Measurements from ENCODE around the gene SOHLH1.

Gene SOHLH1

DNA sequence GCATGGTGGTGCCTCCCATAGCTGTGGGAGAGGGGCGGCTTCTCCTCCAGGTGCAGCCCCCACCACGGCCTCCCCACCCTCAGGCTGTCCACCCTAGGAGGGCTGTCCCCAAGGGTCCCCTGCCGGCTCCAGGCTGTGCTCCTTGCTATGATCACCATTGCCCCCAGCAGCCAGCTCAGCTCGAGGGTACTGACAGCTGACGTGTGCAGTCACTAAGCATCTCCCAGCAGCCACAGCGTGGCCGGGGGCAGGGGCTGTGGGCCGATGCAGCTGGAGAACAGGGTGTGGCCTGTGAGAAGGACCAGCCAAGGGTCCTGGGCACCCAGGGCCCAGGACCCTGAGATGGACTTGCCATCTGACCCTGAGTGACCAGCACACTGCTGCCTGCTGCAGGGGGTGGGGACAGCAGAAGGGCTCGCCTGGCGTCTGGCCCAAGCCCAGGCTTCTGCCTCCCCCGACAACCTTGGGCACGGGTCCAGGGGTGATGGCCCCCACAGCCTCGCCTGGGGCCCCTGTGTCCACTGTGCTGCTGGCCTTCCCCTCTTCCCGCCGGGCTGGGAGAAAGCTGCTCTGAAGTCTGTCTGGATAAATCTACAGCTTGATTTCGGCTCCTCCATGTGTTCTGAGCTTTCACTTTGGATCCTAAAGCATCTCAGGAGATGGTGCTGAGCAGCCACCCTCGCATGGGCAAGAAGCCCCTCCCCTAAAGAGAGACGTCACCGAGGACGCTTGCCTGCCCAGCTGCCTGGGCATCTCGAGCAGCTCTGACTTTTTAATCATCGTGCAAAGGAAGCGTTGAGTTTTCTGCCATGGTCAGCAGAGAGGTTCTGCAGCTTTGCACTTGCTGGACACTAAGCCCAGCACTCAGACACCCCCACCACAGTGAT is 8.2 kb upstream of the SOHLH1 start:
- TF ChIP-seq ZFX (IDR thresholded peaks at IDR 0.05; ENCODE audit: borderline replicate concordance), result no peak
- TF ChIP-seq, protein P1, sequence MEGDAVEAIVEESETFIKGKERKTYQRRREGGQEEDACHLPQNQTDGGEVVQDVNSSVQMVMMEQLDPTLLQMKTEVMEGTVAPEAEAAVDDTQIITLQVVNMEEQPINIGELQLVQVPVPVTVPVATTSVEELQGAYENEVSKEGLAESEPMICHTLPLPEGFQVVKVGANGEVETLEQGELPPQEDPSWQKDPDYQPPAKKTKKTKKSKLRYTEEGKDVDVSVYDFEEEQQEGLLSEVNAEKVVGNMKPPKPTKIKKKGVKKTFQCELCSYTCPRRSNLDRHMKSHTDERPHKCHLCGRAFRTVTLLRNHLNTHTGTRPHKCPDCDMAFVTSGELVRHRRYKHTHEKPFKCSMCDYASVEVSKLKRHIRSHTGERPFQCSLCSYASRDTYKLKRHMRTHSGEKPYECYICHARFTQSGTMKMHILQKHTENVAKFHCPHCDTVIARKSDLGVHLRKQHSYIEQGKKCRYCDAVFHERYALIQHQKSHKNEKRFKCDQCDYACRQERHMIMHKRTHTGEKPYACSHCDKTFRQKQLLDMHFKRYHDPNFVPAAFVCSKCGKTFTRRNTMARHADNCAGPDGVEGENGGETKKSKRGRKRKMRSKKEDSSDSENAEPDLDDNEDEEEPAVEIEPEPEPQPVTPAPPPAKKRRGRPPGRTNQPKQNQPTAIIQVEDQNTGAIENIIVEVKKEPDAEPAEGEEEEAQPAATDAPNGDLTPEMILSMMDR (IDR thresholded peaks at IDR 0.05), result no peak
- H3K27ac ChIP-seq, result no peak overlapping the region

DNA sequence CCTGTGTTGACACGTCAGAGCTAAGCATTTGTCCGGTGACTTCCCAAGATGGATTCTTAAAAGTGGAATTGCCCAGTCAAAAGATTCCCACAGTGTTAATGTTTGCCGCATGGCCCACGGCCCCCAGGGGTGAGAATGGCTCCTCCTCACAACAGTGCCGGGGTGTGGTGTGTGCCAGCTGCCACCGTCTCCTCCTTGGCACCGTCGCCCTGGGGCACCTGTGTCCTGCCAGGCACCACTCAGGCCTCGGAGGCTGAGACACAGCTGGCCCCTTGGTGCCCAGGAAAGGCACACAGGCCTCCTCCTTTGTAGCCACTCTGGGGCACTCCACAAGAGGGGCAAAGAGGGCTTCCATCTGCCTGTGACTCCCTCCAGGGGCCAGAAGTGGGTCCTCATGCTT is 7.0 kb upstream of the SOHLH1 start:
- TF ChIP-seq, protein P1 (IDR thresholded peaks at IDR 0.05), result no peak
- no peak for TF ChIP-seq ZFX (IDR thresholded peaks at IDR 0.05; ENCODE audit: borderline replicate concordance)
- no peak overlapping the region for H3K27ac ChIP-seq

- no peak for TF ChIP-seq ZFX (IDR thresholded peaks at IDR 0.05; ENCODE audit: borderline replicate concordance)
- TF ChIP-seq, protein P1 (IDR thresholded peaks at IDR 0.05), result no peak
- H3K27ac ChIP-seq, result no peak overlapping the region
Observed at GRCh38 chr9:135705376-135705775, 6.1 kb upstream of the SOHLH1 start.

GRCh38 chr9:135704483-135704882 is 5.2 kb upstream of the SOHLH1 start:
- H3K27ac ChIP-seq, result no peak overlapping the region
- no peak for TF ChIP-seq ZFX (IDR thresholded peaks at IDR 0.05; ENCODE audit: borderline replicate concordance)
- TF ChIP-seq, protein P1 (IDR thresholded peaks at IDR 0.05), result no peak

GRCh38 chr9:135703726-135704125 is 4.4 kb upstream of the SOHLH1 start:
- TF ChIP-seq, protein P1 (IDR thresholded peaks at IDR 0.05), result no peak
- no peak for TF ChIP-seq ZFX (IDR thresholded peaks at IDR 0.05; ENCODE audit: borderline replicate concordance)
- no peak overlapping the region for H3K27ac ChIP-seq

DNA sequence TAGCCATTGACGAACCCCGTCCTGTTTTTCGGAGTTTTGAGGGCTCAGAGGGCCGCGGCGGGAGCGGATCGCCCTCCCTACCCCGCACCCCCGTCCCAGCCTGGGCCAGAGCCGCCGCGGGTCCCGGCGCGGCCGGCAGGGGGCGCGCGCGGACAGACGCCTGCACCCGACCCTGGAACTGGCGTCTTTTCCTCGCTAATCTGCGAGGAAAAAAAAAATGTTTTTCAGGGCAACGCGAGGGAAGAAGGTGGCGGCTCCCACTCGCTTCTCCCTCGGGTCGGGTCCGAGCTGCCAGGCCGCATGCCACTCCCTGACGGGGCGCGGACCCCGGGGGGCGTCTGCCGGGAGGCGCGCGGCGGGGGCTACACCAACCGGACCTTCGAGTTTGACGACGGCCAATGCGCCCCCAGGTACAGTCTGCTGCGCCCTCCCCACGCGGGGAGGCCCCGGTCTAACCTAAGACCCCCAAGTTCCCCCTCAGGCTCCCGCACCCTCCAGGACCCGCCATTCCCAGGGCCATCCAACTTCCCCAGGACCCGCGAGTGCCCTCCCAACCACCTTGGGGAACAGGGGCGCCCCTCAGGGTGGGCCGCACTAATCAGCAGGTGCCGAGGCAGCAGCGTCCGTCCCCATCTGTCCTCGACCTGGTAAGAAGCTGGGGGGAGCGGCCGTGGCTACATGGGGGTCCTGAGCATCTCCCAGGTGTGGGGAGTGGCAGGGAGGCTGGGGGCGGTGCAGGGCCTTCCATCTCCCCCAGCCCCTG is 2.9 kb upstream of the SOHLH1 start, which contains the start of gene KCNT1:
Gene KCNT1 (plus strand): TSS at position 227 of the 763 bp plus-strand sequence. CDS start 74 bp downstream, at position 301.
- no peak within 1 kb of the TSS for H3K27ac ChIP-seq
- TF ChIP-seq, protein P1 (IDR thresholded peaks at IDR 0.05), result peak; percentile 96
- no peak for TF ChIP-seq ZFX (IDR thresholded peaks at IDR 0.05; ENCODE audit: borderline replicate concordance)
